Activated CD4-positive, alpha-beta T cell treated with anti-CD3 and anti-CD28 coated beads, Interleukin-2, Interleukin-4, amounts not matched to agents 100 ng/mL and 50 ng/mL, durations not matched to agents 16 hours and 8 hours (primary cell): ENCODE results near the gene MS4A5.
"Not testable (repeated sequence)": the region's sequence is repeated elsewhere in the genome, so short reads cannot be mapped to it uniquely, and the experiment has no call there.

Experiments
- DNase-seq: peaks from one replicate; pipeline ENCODE4 v3.0.0-alpha.2; 2020; ENCODE audit warnings: low spot score

Gene MS4A5

GRCh38 chr11:60429272-60429671, at the start of gene MS4A5:
TSS of gene MS4A5 (plus strand) at chr11:60429572. CDS start at chr11:60429675, 103 bp downstream.
- DNase-seq = no peak

GRCh38 chr11:60389279-60389910, 40.0 kb upstream of the MS4A5 start:
- no peak for DNase-seq

GRCh38 chr11:60390419-60390818, 39.0 kb upstream of the MS4A5 start:
- no peak for DNase-seq

- DNase-seq = no peak
These were observed 37.0 kb upstream of the MS4A5 start for GRCh38 chr11:60392361-60392760.

GRCh38 chr11:60393016-60393415, 36.4 kb upstream of the MS4A5 start:
- no peak for DNase-seq

GRCh38 chr11:60394666-60395380, 34.5 kb upstream of the MS4A5 start:
- DNase-seq = no peak

- DNase-seq = no peak
These were observed 33.0 kb upstream of the MS4A5 start, which contains the start of gene MS4A14 for GRCh38 chr11:60396382-60396781. TSS of gene MS4A14 (plus strand) at chr11:60396459. CDS start at chr11:60396579, 120 bp downstream.

- no peak for DNase-seq
These were observed 32.6 kb upstream of the MS4A5 start for GRCh38 chr11:60396799-60397198.

GRCh38 chr11:60420015-60420414, 9.4 kb upstream of the MS4A5 start:
- no peak for DNase-seq

GRCh38 chr11:60422609-60423008, 6.8 kb upstream of the MS4A5 start:
- no peak for DNase-seq

- DNase-seq = peak; percentile 1
These were observed 855 bp upstream of the MS4A5 start for GRCh38 chr11:60428517-60428916.

GRCh38 chr11:60431251-60431650, 1.9 kb downstream of the MS4A5 start:
- DNase-seq = no peak

GRCh38 chr11:60433401-60433800, 4.0 kb downstream of the MS4A5 start:
- no peak for DNase-seq

GRCh38 chr11:60447070-60447469, 17.7 kb downstream of the MS4A5 start:
- no peak for DNase-seq

- no peak for DNase-seq
These were observed 18.5 kb downstream of the MS4A5 start for GRCh38 chr11:60447846-60448245.

- not testable (repeated sequence) for DNase-seq
These were observed 21.8 kb downstream of the MS4A5 start for GRCh38 chr11:60451185-60451584.

- no peak for DNase-seq
These were observed 24.8 kb downstream of the MS4A5 start for GRCh38 chr11:60454212-60454611.

GRCh38 chr11:60455531-60456042, 26.2 kb downstream of the MS4A5 start, which contains the start of gene MS4A1:
TSS of gene MS4A1 (plus strand) at chr11:60455847. CDS start at chr11:60462375, 6,528 bp downstream.
- no peak for DNase-seq

GRCh38 chr11:60457576-60457975, 28.2 kb downstream of the MS4A5 start:
- DNase-seq = no peak

- DNase-seq = no peak
These were observed 30.0 kb downstream of the MS4A5 start for GRCh38 chr11:60459345-60459744.

GRCh38 chr11:60468829-60469228, 39.5 kb downstream of the MS4A5 start:
- no peak for DNase-seq

- DNase-seq = no peak
These were observed 40.4 kb downstream of the MS4A5 start for GRCh38 chr11:60469723-60470122.

GRCh38 chr11:60477035-60477445, 47.7 kb downstream of the MS4A5 start:
- no peak for DNase-seq
